ENCODE measurements around the gene LANCL2. TPM values are rescaled to one million over a fixed set of nuclear protein-coding genes. Genes with fewer than 3 reads are reported as not detected.
"Not testable (repeated sequence)": the region's sequence is repeated elsewhere in the genome, so short reads cannot be mapped to it uniquely, and the experiment has no call there.

Gene LANCL2
- total RNA-seq, 2 experiments from 2014 or later, result 19.0 to 19.6 TPM

DNA sequence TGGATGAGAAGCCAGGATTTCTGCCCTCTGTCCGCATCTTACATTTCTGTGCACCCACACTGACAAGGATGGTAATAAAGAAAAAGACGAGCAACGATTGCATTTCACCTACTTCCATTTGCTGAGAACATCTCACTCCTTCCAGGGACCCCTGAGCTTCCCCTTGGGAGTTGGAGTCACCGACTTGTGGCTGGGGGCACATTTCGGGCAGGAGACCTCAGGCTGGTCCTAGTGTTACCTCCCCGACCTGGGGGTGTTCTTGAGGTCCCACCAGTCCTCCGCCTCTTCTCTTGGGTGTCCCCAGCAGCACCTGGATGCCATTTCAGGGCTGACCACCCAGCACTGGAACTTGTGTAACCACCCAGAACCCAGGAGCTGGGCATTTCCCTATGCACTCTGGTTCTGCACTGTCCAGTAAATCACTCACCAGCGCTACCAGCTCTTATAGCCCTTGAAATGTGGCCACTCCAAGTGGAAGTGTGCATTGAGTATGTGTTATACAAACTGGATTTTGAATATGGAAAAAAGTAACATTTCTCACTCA, 84.9 kb downstream of the LANCL2 start:
- CTCF ChIA-PET, result no interaction called here
- POLR2A ChIA-PET, result no interaction called here

GRCh38 chr7:55452971-55453370, 87.8 kb downstream of the LANCL2 start:
- POLR2A ChIA-PET, result no interaction called here
- CTCF ChIA-PET, result no interaction called here

DNA sequence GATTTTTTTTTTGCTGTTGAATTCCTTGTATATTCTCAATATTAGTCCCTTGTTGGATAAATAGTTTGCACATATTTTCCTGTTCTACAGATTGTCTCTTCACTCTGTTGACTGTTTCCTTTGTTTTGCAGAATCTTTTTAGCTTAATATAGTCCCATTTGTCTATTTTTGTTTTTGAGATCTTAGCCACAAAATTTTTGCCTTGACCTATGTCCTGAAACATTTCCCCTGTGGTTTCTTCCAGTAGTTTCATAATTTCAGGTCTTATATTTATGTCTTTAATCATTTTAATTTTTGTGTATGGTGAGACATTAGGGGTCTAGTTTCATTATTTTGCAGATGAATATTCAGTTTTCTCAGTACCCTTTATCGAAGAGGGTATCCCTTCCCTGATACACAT, 92.7 kb downstream of the LANCL2 start:
- POLR2A ChIA-PET, result no interaction called here
- CTCF ChIA-PET, result no interaction called here

DNA sequence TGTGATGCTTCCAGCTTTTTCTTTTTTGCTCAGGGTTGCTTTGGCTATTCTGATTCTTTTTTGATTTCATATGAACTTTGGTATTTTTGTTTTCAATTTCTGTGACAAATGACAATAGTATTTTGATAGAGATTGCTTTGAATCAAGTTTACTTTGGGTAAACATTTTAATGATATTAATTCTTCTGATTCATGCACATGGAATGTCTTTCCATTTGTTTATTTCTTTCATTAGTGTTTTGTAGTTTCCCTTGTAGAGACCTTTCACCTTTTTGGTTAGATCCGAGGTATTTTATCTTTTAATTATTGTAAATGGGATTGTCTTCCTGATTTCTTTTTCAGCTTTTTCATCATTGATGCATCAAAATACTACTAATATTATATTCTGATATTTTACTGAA, 93.2 kb downstream of the LANCL2 start:
- CTCF ChIA-PET, result no interaction called here
- POLR2A ChIA-PET, result no interaction called here

- ChIA-PET CTCF (no interaction called here), POLR2A (no interaction called here)
Observed at GRCh38 chr7:55463686-55464262, 98.6 kb downstream of the LANCL2 start.

DNA sequence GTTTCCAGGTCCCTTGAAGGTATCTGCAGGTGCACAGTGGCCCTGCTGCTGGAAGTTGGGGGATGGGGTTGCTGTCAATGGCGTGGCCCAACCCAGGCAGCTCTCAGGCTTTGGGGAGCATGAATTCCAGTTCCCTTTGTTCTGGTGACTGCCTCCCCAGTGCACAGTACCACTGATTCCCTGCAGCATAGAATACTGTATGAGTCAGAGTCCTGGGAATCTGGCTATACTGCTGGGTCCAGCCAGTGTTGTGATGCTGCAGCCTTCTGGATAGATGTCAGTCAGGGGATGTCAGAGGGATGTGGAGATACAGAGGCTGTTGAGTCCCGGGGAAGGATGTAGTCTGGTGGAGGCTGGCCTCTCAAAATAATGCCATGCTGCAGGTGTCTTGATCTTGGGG, 99.3 kb downstream of the LANCL2 start:
- CTCF ChIA-PET, result no interaction called here
- POLR2A ChIA-PET, result no interaction called here

GRCh38 chr7:55465691-55466090, 100.6 kb downstream of the LANCL2 start:
- CTCF ChIA-PET, result no interaction called here
- POLR2A ChIA-PET, result no interaction called here

DNA sequence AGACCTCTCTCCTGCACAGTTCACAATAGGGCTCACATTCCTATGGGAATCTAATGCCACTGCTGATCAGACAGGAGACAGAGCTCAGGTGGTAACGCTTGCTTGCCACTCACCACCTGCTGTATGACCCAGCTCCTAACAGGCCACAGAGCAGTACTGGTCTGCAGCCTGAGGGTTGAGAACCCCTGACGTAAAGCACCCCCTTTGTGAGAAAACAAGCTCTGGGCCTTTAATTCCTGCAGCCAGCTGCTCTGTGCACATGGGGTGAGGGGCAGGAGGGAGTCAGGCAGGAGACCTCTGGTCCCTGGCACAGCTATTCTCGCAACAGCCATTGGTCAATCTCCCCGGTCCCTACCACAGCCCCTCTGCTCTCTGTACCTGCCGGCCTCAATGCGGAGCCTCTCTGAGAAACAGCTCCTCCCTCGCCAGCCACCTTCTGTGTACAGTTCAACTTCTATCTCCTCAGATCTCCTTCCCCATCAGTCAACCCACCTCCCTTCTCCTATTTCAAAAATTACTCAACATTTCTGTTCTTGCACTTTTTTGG, 102.0 kb downstream of the LANCL2 start:
- CTCF ChIA-PET, result no interaction called here
- POLR2A ChIA-PET, result no interaction called here

GRCh38 chr7:55468495-55468894, 103.4 kb downstream of the LANCL2 start:
- CTCF ChIA-PET, result interaction anchor here (0.5 kb wide), 1 partner anchor 483 kb away, joined by 5 read pairs; no protein-coding TSS in a partner anchor
- POLR2A ChIA-PET, result interaction anchor here (0.7 kb wide), 1 partner anchor 18 kb away, joined by 7 read pairs; no protein-coding TSS in a partner anchor

GRCh38 chr7:55469271-55469681, 104.1 kb downstream of the LANCL2 start:
- ChIA-PET CTCF (no interaction called here), POLR2A (interaction anchor here (0.8 to 1.1 kb wide), 2 partner anchors 32 to 47 kb away, joined by 3 read pairs; no protein-coding TSS in a partner anchor)

DNA sequence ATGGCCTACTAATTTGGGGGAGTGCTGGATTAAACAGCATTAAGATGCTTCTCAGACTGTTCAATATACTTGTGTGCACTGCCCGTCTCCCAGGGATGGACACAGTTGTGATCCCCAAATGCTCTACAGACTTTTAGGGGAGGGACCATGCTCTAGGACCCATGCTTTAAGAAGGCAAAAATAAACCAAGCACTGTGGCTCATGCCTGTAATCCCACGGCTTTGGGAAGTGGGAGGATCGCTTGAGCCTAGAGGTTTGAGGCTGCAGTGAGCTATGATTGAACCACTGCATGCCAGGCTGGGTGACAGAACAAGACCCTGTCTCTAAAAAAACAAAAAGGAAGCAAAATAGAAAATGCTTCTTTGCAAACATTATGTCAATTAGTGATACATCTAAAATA, 104.6 kb downstream of the LANCL2 start:
- POLR2A ChIA-PET, result interaction anchor here (0.8 to 1.1 kb wide), 2 partner anchors 32 to 47 kb away, joined by 3 read pairs; no protein-coding TSS in a partner anchor
- CTCF ChIA-PET, result no interaction called here

- ChIA-PET CTCF (no interaction called here), POLR2A (no interaction called here)
Observed at GRCh38 chr7:55470261-55470660, 105.1 kb downstream of the LANCL2 start.

DNA sequence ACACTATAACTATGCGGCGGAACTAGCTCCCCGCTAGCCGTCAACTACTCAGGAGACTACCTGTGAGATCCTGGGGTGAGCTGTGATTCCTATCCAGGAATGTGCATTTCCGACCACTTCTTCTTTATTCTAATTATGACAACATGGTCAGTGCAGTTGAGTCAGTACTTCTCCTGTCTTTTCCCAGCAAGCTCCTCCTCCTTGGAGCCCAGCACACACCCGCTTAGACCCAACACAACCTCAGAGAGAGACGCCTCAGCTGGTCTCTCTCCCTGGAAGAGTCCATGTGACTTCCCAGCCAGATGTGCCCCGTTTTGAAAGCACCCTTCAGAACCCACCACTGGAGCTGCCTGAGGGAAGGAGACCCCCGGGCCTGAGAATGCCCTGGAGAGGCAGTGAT, 106.5 kb downstream of the LANCL2 start:
- CTCF ChIA-PET, POLR2A ChIA-PET: not testable (repeated sequence)

- CTCF ChIA-PET, POLR2A ChIA-PET: not testable (repeated sequence)
Observed at GRCh38 chr7:55472406-55472805, 107.3 kb downstream of the LANCL2 start.

DNA sequence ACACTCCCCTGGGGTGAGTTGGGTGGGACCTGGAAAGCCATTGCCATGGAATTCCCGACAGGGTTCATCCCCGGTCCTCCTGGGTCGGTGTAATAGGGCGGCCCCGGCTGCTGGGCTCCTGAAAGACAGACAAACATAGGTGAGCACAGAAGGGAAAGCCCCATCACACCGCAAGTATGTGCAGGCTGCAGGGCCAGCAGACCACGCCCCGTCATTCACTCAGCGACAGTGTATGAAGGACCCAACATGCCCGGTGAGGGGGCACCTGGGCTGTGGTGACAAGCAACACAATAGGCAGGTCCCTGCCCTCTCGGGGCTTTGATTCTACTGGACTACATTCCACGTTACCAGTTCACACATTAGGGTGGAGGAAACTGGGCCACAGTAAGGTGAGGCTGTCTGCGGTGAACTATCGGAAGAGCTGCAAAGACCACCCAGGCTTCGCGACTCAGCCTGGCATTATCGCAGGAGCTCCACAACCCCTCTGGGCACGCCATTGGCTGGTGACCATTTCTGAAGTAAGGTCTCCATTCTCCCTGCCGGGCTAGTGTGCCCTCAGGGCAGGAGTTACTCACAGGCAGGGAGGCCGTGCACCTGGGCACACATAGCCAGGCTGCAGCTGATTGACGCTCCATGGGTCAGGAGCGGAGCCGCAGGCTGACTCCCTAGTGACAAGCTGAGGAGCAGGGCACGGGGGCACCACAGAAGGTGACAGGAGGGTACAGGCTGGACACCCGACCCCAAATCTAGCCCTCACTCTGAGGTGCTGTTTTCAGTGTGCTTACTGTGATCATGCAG, 108.0 kb downstream of the LANCL2 start:
- CTCF ChIA-PET, result no interaction called here
- POLR2A ChIA-PET, result interaction anchor here (0.6 kb wide), 1 partner anchor 120 kb away, joined by 4 read pairs; no protein-coding TSS in a partner anchor

- CTCF ChIA-PET, result no interaction called here
- POLR2A ChIA-PET, result no interaction called here
Observed at GRCh38 chr7:55473932-55474331, 108.8 kb downstream of the LANCL2 start.

- ChIA-PET POLR2A (no interaction called here), CTCF (no interaction called here)
Observed at GRCh38 chr7:55474944-55475854, 110.1 kb downstream of the LANCL2 start.

DNA sequence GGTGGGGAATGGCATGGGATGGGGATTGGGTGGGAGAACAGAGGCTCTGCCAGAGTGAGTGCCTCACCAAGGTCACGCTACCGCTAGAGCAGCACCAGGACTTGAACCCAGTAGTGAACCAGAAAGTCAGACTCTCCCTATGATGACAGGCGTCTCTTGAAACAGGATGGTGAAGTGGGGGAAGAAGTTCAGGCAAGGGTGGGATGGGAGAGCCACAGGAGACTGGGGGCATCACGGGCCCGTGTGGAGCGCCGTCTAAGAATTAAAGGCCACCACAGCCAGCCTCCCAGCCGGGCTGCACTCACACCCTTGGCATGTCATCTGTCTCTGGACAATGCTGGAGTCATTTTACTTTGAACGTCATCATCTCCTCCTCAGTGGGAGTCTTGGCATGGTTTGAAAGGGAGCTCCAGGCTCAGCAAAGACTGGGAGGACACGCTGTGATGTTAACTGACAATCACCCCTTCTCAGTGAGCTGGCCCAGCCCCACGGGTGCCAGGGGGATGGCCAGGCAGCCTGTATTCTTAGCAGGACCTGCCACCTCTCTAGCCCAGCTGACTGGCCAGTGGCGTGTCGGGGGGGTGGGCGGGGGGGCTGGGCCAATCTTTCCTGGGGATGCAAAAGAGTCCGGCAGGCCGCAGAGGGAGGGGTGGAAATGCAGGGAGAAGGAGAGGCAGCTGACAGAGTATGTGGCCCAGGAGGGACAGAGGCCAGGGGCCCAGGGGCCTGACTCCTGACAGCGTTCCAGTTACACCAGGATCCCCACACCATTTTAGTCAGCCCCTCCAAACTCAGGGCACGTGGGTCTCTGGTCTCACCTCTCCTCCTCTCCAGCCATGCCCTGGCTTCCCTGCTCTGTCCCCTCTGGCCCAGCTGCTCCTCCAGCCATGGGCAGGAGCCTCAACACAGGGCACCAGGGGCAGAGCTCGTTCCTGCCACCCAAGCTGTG, 111.0 kb downstream of the LANCL2 start:
- ChIA-PET POLR2A (no interaction called here), CTCF (no interaction called here)

All from activated CD8-positive, alpha-beta memory T cell treated with anti-CD3 and anti-CD28 coated beads for 36 hours (primary cell).